GM04504 (cell line): ENCODE results near the gene KLHL22.
"Not testable (repeated sequence)": the region's sequence is repeated elsewhere in the genome, so short reads cannot be mapped to it uniquely, and the experiment has no call there.

Experiments used
- DNase-seq: peaks from one replicate; pipeline ENCODE4 v3.0.0-alpha.2; 2012; ENCODE audit warnings: low read depth

KLHL22 gene

GRCh38 chr22:20400606-20401375 is 94.8 kb downstream of the KLHL22 start:
- no peak for DNase-seq

- no peak for DNase-seq
Measured at GRCh38 chr22:20399866-20400605, 95.6 kb downstream of the KLHL22 start.

- no peak for DNase-seq
Measured at GRCh38 chr22:20398420-20398819, 97.2 kb downstream of the KLHL22 start.

GRCh38 chr22:20397498-20397897 is 98.1 kb downstream of the KLHL22 start:
- no peak for DNase-seq

- DNase-seq, result no peak
Measured at GRCh38 chr22:20396639-20397038, 99.0 kb downstream of the KLHL22 start.

DNA sequence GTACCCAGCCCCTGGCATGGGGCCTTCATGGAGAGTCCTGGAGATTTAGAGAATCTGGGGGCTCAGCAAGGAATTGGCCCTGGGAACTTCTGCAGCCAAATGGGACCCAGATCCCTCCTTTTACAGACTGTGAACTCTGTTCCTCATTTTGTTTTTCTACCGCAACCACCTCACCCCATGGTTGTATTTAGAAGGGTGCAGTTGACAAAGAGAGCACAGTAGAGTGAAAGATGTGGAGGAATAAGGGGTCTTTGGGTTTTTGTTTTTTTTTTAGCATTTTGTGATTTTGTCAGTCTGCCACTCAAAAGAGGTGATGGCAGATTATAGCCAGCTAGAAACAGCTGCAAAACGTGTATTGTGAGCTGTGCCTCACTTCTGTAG is 99.7 kb downstream of the KLHL22 start:
- DNase-seq, result no peak

DNA sequence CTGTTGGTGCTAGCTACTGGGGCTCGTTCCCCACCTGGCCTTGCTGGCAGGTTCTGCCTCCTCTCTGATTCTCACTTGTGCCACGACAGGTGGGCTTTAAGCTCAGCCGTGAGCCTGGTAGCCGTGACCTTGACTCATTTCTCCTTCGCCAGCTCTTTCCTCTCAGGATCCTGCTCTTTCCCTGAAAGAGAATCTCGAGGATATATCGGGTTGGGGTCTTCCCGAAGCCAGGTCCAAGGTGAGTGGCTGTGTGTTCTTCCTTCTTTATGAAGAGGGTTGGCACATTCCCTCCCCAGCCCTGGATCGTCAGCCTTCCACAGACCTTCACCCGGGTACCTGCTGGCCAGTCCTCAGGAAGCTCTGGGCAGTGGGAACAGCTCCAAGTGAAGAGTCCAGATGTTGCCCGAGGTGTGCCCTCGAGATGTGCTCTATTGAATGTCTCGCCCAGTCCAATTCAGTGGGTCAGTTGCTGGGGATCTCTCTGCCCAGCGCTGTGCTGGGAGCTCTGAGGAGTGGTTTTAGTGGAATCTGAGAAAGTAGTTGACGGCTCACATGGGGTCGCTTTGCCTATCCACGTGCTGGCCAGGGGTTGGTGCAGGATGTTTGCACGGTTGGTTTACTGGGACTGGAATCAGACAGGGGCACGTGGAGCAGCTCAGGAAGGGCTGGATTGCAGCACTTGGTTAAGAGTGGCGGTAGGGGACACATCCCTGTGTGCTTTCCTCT is 100.3 kb downstream of the KLHL22 start:
- no peak for DNase-seq

DNA sequence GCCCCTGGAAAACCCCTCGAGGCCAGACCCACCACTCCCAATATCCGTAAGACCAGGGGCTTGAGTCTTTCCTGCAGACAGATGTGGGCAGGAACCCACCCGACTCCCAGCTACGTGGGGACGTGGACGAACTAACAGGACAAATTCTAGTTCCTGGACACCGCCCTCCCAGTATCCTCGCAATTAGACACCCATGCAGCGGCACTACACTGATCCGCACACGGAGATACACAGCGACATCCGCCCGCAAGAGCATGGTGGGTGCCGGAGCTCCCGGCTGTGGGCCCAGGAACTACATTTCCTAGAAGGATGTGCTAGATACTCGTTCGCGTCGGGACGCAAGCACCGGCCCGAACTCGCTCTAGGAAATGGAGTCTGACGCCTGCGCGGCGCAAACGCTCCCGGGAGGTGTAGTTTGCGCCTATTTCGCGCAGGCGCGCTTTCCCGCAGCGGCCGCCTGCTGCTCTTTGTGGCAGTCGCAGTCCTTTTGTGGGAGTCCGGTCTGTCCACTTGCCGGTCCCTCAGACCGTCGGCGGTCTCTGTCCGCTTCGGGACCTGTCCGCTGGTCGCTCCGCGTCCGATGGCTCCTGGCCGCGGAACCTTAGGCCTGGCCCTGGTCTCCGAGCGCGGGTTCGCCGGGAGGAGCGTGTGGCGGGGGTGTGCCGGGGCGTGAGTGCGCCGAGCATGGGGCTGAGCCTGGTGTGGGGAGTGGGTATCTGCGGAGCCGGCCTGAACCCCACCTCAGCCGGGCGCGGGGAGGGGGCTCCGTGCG is 101.7 kb downstream of the KLHL22 start, which contains the start of gene ZNF74:
ZNF74 (plus strand) TSS at position 447 of the 772 bp plus-strand sequence. CDS start 478 bp downstream, outside the sequence.
- peak; percentile 78 for DNase-seq

- DNase-seq, result no peak
Measured at GRCh38 chr22:20392983-20393704, 102.5 kb downstream of the KLHL22 start.

DNA sequence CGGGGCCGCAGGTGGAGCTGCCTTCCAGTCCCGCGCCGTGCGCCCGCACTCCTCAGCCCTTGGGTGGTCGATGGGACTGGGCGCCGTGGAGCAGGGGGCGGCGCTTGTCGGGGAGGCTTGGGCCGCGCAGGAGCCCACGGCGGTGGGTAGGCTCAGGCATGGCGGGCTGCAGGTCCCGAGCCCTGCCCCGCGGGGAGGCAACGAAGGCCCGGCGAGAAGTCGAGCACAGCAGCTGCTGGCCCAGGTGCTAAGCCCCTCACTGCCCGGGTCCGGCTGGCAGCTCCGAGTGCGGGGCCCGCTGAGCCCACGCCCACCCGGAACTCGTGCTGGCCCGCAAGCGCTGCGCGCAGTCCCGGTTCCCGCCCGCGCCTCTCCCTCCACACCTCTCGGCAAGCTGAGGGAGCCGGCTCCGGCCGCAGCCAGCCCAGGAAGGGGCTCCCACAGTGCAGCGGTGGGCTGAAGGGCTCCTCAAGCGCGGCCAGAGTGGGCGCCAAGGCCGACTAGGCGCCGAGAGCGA is 103.2 kb downstream of the KLHL22 start:
- DNase-seq, result not testable (repeated sequence)
